ENCODE results near the gene KLHDC3. TPM values are rescaled to one million over a fixed set of nuclear protein-coding genes. Genes with fewer than 3 reads are reported as not detected.

The KLHDC3 gene
- total and polyA plus RNA-seq, 9 donors: 40.9 to 90.9 (median 62.8) TPM

- WGBS, 3 donors: 70 to 81% (median 78%) methylated on average over 1 of the region's 1 CpG
- Histone ChIP-seq H3K9me3 (no peaks in the 10 kb centered on the region), H3K4me1 (ENCODE audit: insufficient read depth) (peaks cover 13% of the 10 kb centered on the region), H3K27ac (peak overlapping the region in 1 of 2 donors; percentile 88), H3K4me3 (peak overlapping the region; percentile 86), H3K27me3 (no peaks in the 10 kb centered on the region), H3K36me3 (no peaks in the 10 kb centered on the region)
- intact Hi-C loops (cut with DNase I): no loop called here
- no peak for TF ChIP-seq CTCF (IDR thresholded peaks at IDR 0.05)
- DNase-seq: no peak
These were observed 44.5 kb downstream of the KLHDC3 start for GRCh38 chr6:43058531-43058930.

DNA sequence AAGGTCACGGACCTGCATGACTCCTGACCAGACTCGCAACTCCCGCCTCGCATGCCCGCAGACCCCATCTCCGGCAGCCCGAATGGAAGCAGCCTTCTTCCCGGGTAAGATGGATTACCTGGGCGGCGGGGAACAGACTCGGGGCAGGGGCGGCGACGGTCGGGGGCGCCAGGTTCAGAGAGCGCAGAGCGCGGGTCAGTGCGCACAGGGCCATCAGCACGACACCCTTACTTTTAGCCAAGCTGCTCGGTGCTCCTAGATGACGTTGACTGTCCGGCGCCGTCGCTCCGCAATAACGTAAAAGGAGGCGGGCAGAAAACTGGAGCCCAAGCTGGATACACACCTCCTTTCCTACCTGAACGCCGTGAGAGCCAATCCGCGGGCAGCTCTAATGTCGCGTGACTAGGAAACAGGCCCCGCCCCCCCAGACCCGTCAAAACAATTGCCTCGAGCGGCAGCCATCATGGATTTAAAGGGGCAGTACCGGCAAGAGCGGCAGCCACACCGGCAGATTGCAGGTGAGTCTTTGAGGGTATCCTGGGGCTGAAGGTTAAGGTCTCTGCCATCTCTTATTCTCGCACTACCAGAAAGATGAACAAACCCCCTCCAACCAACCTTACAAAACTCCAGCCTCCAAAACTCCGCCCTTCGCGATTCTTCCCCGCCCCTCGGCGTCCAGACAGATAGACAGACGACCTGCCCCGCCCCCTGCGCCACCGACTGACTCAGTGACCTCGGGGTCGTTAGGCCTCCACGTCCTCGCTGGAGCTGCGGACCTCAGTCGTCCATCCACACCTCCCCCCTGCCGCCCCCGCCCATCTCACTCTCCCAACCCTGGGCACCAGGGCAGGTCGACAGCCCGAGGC is 45.4 kb downstream of the KLHDC3 start, which contains the start of the genes KLC4 and MRPL2:
Gene KLC4, plus strand, starts transcription at position 464 of the 866 bp plus-strand sequence. CDS start 1,705 bp downstream, outside the sequence.
Gene MRPL2, minus strand, starts transcription at position 267 of the 866 bp plus-strand sequence. Its CDS starts 53 bp downstream, at position 214.
- Histone ChIP-seq H3K36me3 (no peaks in the 10 kb centered on the region), H3K4me1 (ENCODE audit: insufficient read depth) (peaks cover 10% of the 10 kb centered on the region), H3K27me3 (no peaks in the 10 kb centered on the region), H3K4me3 (peak within 1 kb of the TSS; percentile 86), H3K9me3 (no peaks in the 10 kb centered on the region), H3K27ac (peak within 1 kb of the TSS; percentile 71 to 88)
- WGBS, 3 donors: 0 to 1% (median 1%) methylated on average over 64 of the region's 64 CpGs
- intact Hi-C loops (cut with DNase I): no loop called here
- TF ChIP-seq POLR2A (IDR thresholded peaks at IDR 0.05) (peak; percentile 88), CTCF (IDR thresholded peaks at IDR 0.05) (peak in 1 of 3 donors; percentile 16), EP300 (IDR thresholded peaks at IDR 0.05) (no peak)
- DNase-seq: peak; percentile 97 to 99 (median 98)

- Histone ChIP-seq H3K9me3 (no peaks in the 10 kb centered on the region), H3K27me3 (no peaks in the 10 kb centered on the region), H3K4me3 (peak overlapping the region; percentile 86), H3K36me3 (no peaks in the 10 kb centered on the region), H3K27ac (peak overlapping the region; percentile 71 to 88), H3K4me1 (ENCODE audit: insufficient read depth) (peaks cover 8% of the 10 kb centered on the region)
- WGBS, 3 donors: 5 to 7% (median 6%) methylated on average over 14 to 15 of the region's 15 CpGs
- TF ChIP-seq CTCF (IDR thresholded peaks at IDR 0.05): no peak
- no peak for TF ChIP-seq EP300 (IDR thresholded peaks at IDR 0.05)
- TF ChIP-seq POLR2A (IDR thresholded peaks at IDR 0.05): no peak
- intact Hi-C loops (cut with DNase I): no loop called here
- peak in 1 of 5 donors; percentile 43 for DNase-seq
These were observed 46.1 kb downstream of the KLHDC3 start for GRCh38 chr6:43060034-43060754.

- intact Hi-C loops (cut with DNase I): no loop called here
- DNase-seq: peak in 1 of 5 donors; percentile 34
- WGBS, 3 donors: 77 to 82% (median 80%) methylated on average over 12 of the region's 12 CpGs
- Histone ChIP-seq H3K27me3 (no peaks in the 10 kb centered on the region), H3K4me3 (no peak overlapping the region), H3K9me3 (no peaks in the 10 kb centered on the region), H3K4me1 (ENCODE audit: insufficient read depth) (peaks cover 8% of the 10 kb centered on the region), H3K27ac (no peak overlapping the region), H3K36me3 (no peaks in the 10 kb centered on the region)
- TF ChIP-seq EP300 (IDR thresholded peaks at IDR 0.05): no peak
- TF ChIP-seq CTCF (IDR thresholded peaks at IDR 0.05): no peak
- no peak for TF ChIP-seq POLR2A (IDR thresholded peaks at IDR 0.05)
These were observed 46.9 kb downstream of the KLHDC3 start for GRCh38 chr6:43060755-43061633.

Data from ovary (tissue), 9 donors.